Glomerular endothelial cell (primary cell): Measurements from ENCODE around the gene TRIM34. TPM values are rescaled to one million over a fixed set of nuclear protein-coding genes. Genes with fewer than 3 reads are reported as not detected.
"Not testable (repeated sequence)": the region's sequence is repeated elsewhere in the genome, so short reads cannot be mapped to it uniquely, and the experiment has no call there.

Experiments
- DNase-seq: peaks from one replicate; pipeline ENCODE4 v3.0.0-alpha.2; 2011; ENCODE audit warnings: low read depth, low spot score; ENCODE audit errors: extremely low read depth
- total RNA-seq: library from RNA; depleted of rRNA; stranded (reverse); fragments of >200 nt; gene quantifications from 2 replicates; pipeline ENCODE4 v1.2.3, GENCODE V29; 2015

TRIM34 gene, protein sequence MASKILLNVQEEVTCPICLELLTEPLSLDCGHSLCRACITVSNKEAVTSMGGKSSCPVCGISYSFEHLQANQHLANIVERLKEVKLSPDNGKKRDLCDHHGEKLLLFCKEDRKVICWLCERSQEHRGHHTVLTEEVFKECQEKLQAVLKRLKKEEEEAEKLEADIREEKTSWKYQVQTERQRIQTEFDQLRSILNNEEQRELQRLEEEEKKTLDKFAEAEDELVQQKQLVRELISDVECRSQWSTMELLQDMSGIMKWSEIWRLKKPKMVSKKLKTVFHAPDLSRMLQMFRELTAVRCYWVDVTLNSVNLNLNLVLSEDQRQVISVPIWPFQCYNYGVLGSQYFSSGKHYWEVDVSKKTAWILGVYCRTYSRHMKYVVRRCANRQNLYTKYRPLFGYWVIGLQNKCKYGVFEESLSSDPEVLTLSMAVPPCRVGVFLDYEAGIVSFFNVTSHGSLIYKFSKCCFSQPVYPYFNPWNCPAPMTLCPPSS
- 9.2 and 12.1 TPM in 2 replicates for total RNA-seq

DNA sequence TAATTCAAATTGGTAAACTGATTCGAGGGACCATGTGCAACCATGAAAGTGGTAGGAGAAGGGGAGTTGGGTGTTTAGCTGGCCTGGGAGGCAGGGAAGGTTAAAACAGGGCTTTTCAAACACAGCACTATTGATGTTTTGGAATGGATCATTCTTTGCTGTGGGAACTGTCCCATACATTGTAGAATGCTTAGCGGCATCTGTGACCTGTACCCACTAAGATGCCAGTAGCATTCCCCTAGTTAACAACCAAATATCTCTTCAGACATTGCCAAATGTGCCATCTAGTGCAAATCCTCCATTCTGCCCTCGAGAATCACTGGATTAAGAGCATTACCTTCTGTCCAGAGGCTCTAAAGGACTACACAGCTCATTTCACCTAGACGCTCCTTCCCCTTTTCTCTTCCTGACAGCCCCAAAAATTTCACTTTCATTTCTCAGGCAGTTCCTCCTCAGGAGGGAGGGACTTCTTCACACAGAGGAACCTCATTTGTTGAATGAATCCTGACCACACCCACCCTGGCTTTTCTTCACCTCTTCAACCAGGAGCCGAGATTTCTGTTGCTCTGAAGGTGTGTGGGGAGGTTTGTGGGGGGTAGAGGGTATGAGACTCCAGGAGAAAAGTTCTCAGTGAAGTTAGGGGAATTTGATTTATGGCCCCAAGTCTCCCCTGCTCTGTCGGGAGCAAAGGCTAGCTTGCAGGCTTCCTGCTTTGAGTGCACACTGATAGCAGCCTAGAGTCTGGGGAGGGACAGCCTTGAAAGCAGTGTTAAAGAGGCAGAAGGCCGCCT, at the start of gene TRIM34:
TRIM34 (plus strand) TSS at position 513 of the 791 bp plus-strand sequence. CDS start 7,331 bp downstream, outside the sequence.
- DNase-seq, result peak; percentile 31

DNA sequence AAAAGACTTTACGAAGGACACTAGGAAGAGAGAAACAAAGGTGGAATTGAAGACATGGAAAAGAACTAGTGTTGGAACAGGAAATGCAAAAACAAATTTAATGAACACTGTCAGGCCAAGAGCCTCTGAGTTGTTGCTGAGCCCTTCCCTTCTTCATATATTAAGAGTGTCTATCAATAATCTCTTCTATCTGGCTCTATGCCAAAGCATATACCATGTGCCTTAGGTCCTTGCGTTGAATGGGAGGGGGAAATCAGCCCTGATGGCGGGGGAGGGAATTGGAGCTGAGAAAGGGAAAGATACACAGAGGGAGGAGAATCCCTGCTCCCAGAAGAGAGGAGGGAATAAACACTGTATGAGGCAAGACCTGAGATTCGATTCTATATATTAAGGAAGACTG, 49.6 kb upstream of the TRIM34 start:
- no peak for DNase-seq

- DNase-seq, result no peak
Observed at GRCh38 chr11:5577101-5577500, 47.7 kb upstream of the TRIM34 start.

DNA sequence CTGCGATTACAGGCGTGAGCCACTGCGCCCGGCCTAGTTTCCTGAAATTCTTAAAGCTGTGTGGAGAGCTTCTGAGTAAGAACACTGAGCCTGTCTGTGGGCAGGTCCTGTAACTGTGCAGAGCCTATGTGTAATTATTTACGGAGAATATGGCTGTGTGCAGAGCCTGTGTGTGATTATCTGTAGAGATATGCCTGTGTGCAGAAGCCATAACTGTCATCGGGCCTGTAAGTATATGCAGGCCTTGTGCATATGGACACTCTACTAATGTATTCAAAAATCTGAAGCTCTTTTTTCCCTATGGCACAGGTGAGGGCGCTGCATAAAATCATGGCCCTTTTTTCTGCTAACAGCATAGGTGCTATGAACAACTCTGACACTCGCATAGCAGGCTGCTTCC, 44.2 kb upstream of the TRIM34 start, which contains the start of gene OR52B6:
OR52B6 (plus strand) TSS at position 301 of the 400 bp plus-strand sequence; CDS start at position 301, 0 bp downstream.
- DNase-seq, result no peak

DNA sequence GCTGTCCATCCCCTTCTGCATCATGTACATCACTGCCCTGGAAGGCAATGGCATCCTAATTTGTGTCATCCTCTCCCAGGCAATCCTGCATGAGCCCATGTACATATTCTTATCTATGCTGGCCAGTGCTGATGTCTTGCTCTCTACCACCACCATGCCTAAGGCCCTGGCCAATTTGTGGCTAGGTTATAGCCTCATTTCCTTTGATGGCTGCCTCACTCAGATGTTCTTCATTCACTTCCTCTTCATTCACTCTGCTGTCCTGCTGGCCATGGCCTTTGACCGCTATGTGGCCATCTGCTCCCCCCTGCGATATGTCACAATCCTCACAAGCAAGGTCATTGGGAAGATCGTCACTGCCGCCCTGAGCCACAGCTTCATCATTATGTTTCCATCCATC, 43.8 kb upstream of the TRIM34 start:
- DNase-seq, result no peak

DNA sequence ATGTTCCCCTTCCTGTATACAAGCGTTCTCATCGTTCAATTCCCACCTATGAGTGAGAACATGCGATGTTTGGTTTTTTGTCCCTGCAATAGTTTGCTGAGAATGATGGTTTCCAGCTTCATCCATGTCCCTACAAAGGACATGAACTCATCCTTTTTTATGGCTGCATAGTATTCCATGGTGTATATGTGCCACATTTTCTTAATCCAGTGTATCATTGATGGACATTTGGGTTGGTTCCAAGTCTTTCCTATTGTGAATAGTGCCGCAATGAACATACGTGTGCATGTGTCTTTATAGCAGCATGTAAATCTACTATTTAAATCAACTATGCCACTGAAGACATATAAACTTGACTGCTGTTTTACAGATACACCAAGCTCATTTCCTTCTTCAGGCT, 40.3 kb upstream of the TRIM34 start:
- not testable (repeated sequence) for DNase-seq

GRCh38 chr11:5589906-5590305, 34.9 kb upstream of the TRIM34 start:
- not testable (repeated sequence) for DNase-seq

DNA sequence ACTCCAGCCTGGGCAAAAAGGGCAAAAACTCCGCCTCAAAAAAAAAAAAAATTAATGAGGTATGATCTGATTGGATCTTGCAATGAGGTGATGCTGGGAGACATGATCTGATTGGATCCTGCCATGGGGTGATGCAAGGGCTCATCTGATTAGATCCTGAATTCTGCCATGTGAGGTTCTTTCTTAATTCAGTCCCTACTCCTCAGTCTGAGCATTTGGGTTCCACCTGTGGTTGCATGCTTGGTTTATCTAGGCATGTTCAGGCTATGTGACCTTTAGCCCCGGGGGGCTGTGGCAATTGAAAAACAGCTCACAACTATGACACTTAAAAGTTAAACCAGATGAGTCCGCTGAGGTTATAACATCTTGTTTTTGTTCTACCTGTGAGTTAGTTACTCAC, 33.2 kb upstream of the TRIM34 start:
- no peak for DNase-seq

GRCh38 chr11:5592615-5593014, 32.2 kb upstream of the TRIM34 start:
- no peak for DNase-seq

- DNase-seq, result no peak
Observed at GRCh38 chr11:5593146-5593545, 31.7 kb upstream of the TRIM34 start.

DNA sequence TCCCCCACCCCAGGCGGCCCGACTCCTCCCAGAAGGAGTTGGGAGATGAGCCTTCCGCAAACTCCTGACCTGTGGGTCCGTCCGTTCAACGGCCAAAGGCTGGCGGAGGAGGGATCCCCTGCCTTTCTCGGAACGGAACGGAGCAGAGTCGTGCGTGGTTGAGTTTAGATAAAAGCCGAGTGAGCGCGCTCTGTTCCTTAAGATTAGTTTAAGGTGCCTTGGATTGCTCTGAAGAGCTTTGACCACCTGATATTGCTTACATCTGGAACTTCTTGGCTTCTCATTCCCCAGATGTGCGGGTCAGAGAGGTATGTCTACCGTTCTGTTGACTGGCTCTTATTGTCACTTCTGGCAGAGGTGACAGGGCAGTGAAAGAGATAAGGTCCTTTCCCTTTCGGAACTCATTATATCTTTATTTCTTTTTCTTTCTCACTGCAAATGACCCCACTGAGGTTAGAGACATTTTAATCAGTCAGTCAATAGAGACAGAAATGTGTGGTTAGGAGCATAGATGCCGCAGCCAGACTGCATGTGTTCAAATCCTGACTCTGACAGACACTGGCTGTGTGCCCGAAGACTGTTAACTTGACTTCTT, 28.1 kb upstream of the TRIM34 start, which contains the start of gene TRIM6:
TRIM6 (plus strand) TSS at position 31 of the 595 bp plus-strand sequence; CDS start at position 292, 261 bp downstream.
- DNase-seq, result no peak

- no peak for DNase-seq
Observed at GRCh38 chr11:5597953-5598352, 26.8 kb upstream of the TRIM34 start.

GRCh38 chr11:5600374-5600851, 24.4 kb upstream of the TRIM34 start:
- peak; percentile 64 for DNase-seq

DNA sequence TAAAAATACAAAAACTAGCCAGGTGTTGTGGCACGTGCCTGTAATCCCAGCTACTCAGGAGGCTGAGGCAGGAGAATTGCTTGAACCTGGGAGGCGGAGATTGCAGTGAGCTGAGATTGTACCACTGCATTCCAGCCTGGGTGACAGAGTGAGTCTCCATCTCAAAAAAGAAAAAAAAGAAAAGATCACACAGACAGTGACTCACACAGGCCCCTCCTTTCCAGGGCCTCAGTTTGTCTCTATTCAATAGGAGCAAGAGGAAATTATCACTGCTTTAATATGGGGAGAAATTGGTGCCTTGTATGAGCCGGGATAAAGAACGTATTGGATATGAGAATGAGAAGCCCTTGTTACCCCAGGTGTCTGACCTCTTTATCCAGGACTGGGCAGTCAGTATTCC, 22.0 kb upstream of the TRIM34 start:
- not testable (repeated sequence) for DNase-seq

GRCh38 chr11:5603326-5603725, 21.5 kb upstream of the TRIM34 start:
- no peak for DNase-seq

GRCh38 chr11:5604896-5605295, 19.9 kb upstream of the TRIM34 start:
- no peak for DNase-seq

GRCh38 chr11:5605849-5606248, 19.0 kb upstream of the TRIM34 start:
- DNase-seq, result no peak

GRCh38 chr11:5608808-5609207, 16.0 kb upstream of the TRIM34 start:
- no peak for DNase-seq

DNA sequence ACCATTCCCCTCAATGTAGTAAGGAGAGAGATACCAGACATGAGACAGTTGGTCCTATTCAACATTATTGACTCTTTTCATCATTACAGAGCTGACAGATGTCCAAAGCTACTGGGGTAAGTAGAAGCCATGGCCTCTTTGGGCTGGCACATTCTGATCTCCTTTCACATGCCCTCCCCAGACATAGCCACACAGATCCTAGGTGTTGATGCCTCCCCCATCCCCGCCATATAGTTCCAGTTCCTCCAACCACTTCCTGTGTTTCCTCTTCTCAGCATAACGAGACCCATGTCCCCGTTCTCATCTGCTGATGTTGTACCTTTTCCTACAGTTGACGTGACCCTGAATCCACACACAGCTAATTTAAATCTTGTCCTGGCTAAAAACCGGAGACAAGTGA, 14.4 kb upstream of the TRIM34 start:
- DNase-seq, result no peak

GRCh38 chr11:5611627-5612026, 13.2 kb upstream of the TRIM34 start:
- DNase-seq, result no peak

DNA sequence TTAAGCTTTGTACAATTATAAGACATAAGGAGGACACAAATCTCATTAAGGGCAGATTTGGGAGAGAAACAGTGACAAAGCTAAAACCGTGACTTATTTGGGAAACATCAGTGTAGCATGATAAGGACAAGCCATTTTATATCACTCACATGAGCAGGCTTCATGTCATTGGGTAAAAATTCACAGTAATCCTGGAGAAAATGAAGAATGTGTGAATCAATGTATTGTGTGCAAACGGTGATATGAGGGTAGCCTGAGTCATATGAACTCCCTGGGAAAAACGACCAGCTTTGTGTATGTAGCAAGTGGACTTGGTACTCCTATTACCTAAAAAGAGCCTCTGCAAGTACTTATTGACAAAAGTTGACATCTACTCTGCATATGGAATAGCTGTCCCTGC, 6.0 kb upstream of the TRIM34 start:
- no peak for DNase-seq
